Fibroblast of mammary gland (primary cell): Measurements from ENCODE around the gene LRRC63.

Experiments
- DNase-seq: peaks from one replicate; pipeline ENCODE4 v3.0.0-alpha.2; 2010; ENCODE audit warnings: low read depth
- H3K4me3 ChIP-seq: 2 replicates; pipeline ENCODE4 v1.5.1; 2011; ENCODE audit warnings: low read depth, mild to moderate bottlenecking, low read length, moderate library complexity; ENCODE audit not compliant: control insufficient read depth
- CTCF ChIP-seq: conservative IDR thresholded peaks from 2 replicates; pipeline ENCODE4 v1.5.1; 2011; ENCODE audit warnings: low read depth, low read length, inconsistent platforms; ENCODE audit not compliant: control insufficient read depth, insufficient read depth

Gene LRRC63

GRCh38 chr13:46185634-46186033, 26.1 kb upstream of the LRRC63 start:
- DNase-seq, result no peak
- no peak overlapping the region for H3K4me3 ChIP-seq
- TF ChIP-seq CTCF, result no peak

- DNase-seq, result no peak
- no peak overlapping the region for H3K4me3 ChIP-seq
Measured at GRCh38 chr13:46192412-46192811, 19.3 kb upstream of the LRRC63 start.

GRCh38 chr13:46195016-46195415, 16.7 kb upstream of the LRRC63 start:
- no peak for TF ChIP-seq CTCF
- DNase-seq, result no peak
- no peak overlapping the region for H3K4me3 ChIP-seq

More at GRCh38 chr13:46192412-46192811, 19.3 kb upstream of the LRRC63 start:
- TF ChIP-seq CTCF, result no peak

GRCh38 chr13:46197299-46198048, 14.3 kb upstream of the LRRC63 start:
- DNase-seq, result peak; percentile 70
- no peak for TF ChIP-seq CTCF
- no peak overlapping the region for H3K4me3 ChIP-seq

- no peak overlapping the region for H3K4me3 ChIP-seq
- no peak for TF ChIP-seq CTCF
- DNase-seq, result no peak
Measured at GRCh38 chr13:46198696-46199193, 13.0 kb upstream of the LRRC63 start.

- TF ChIP-seq CTCF, result no peak
- DNase-seq, result no peak
- no peak overlapping the region for H3K4me3 ChIP-seq
Measured at GRCh38 chr13:46202188-46202795, 9.4 kb upstream of the LRRC63 start.
